Duodenal mucosa (tissue), 2 donors: Measurements from ENCODE around the gene ACYP2.
A peak's percentile ranks its signal among the peaks of the same experiment; 100 is the strongest.
"Not testable (repeated sequence)": the region's sequence is repeated elsewhere in the genome, so short reads cannot be mapped to it uniquely, and the experiment has no call there.

Experiments used
- H3K27ac ChIP-seq: one replicate; pipeline ENCODE4 v1.7.0; 2013; ENCODE audit warnings: low read depth, low read length
- H3K27me3 ChIP-seq, 2 donors: one replicate each; pipeline ENCODE4 v1.7.0; 2013; ENCODE audit warnings: low read length in 2 of 2, control low read depth in 1 of 2; ENCODE audit not compliant: insufficient read depth in 2 of 2, control insufficient read depth in 1 of 2
- H3K36me3 ChIP-seq, 2 donors: one replicate each; pipeline ENCODE4 v1.7.0; 2013; ENCODE audit warnings: low read length in 2 of 2, control low read depth in 1 of 2; ENCODE audit not compliant: insufficient read depth in 2 of 2, control insufficient read depth in 1 of 2
- H3K4me1 ChIP-seq, 2 donors: one replicate each; pipeline ENCODE4 v1.7.0; 2013; ENCODE audit warnings: low read length in 2 of 2, control low read depth in 1 of 2; ENCODE audit not compliant: insufficient read depth in 2 of 2, control insufficient read depth in 1 of 2
- H3K4me3 ChIP-seq, 2 donors: one replicate each; pipeline ENCODE4 v1.7.0; 2013; ENCODE audit warnings: low read length in 2 of 2, low read depth in 1 of 2
- H3K9ac ChIP-seq, 2 donors: one replicate each; pipeline ENCODE4 v1.7.0; 2013; ENCODE audit warnings: low read length in 2 of 2, low read depth in 1 of 2
- H3K9me3 ChIP-seq, 2 donors: one replicate each; pipeline ENCODE4 v1.7.0; 2013; ENCODE audit warnings: low read length in 2 of 2, control low read depth in 1 of 2; ENCODE audit not compliant: control insufficient read depth in 1 of 2

Gene ACYP2

GRCh38 chr2:54109848-54110247 lies 5.6 kb upstream of the ACYP2 start:
- no peaks in the 10 kb centered on the region for H3K36me3 ChIP-seq
- H3K27me3 ChIP-seq, result no peaks in the 10 kb centered on the region
- H3K9ac ChIP-seq, result no peak overlapping the region
- peaks cover 0 to 4% of the 10 kb centered on the region in 2 donors for H3K4me1 ChIP-seq
- no peak overlapping the region for H3K27ac ChIP-seq
- no peaks in the 10 kb centered on the region for H3K9me3 ChIP-seq
- H3K4me3 ChIP-seq, result no peak overlapping the region

GRCh38 chr2:54114479-54114878 lies 936 bp upstream of the ACYP2 start:
- H3K4me1 ChIP-seq, H3K9ac ChIP-seq, H3K9me3 ChIP-seq, H3K27ac ChIP-seq, H3K36me3 ChIP-seq, H3K27me3 ChIP-seq: not testable (repeated sequence)
- H3K4me3 ChIP-seq, result peak overlapping the region in 1 of 2 donors; percentile 91

DNA sequence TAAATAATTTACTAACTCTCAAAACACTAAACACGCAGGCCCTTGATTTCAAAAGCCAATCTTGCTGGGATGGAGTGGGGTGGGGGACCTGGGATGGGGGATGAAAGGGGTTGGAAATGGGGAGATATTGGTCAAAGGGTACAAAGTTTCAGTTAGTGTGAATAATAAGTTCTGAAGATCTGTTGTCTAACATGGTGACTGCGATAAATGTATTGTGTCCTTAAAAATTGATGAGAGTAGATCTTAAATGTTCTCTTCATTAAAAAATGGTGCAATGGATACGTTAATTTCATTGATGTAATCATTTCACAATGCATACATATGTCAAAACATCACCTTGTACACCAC lies 505 bp upstream of the ACYP2 start:
- Histone ChIP-seq H3K27ac (peak overlapping the region; percentile 99), H3K36me3 (no peaks in the 10 kb centered on the region), H3K4me1 (peaks cover 0 to 6% of the 10 kb centered on the region in 2 donors), H3K27me3 (no peaks in the 10 kb centered on the region), H3K9ac (peak overlapping the region; percentile 91 to 98), H3K9me3 (peaks cover 0 to 3% of the 10 kb centered on the region in 2 donors), H3K4me3 (peak overlapping the region; percentile 91 to 92)

DNA sequence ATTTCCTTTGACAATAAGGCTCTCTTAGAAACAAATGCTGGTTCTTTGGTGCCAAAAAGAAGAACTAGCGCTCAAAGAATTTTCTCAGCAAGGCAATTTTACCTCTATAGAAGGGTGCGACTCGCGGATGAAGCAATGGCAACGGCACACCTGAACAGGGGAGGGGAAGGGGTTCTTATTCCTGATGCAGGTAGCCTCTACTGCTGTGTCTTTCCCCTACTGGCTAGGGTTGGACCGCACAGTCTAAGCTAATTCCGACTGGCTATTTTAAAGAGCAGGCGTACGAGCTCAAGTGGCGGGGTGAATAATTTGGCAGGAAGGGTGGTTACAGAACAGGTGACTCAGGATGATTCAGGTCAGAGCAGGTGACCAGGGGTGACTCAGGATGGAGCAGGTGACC lies 1.2 kb downstream of the ACYP2 start:
- H3K27me3 ChIP-seq, H3K36me3 ChIP-seq, H3K4me1 ChIP-seq, H3K9ac ChIP-seq, H3K27ac ChIP-seq, H3K4me3 ChIP-seq: not testable (repeated sequence)
- peaks cover 8 to 12% of the 10 kb centered on the region in 2 donors for H3K9me3 ChIP-seq

DNA sequence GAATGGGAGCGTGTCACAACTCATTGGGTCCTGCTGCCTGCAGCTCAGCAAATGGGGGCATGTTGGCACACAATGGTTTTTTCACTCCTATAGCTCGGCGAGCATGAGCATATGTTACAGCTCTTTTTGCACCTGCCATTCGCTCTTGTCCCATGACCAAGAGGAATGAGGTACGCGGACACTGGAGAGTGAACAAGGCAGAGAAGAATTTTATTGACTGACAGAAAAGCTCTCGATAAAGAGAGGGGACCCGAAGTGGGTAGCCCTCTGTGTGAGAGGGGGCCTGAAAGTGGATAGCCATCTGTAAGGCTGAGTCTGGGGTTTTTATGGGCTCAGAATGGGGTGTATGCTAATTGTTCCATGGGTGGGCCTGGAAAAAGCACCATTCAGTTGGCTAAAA lies 5.5 kb downstream of the ACYP2 start:
- Histone ChIP-seq H3K9ac (no peak overlapping the region), H3K4me3 (no peak overlapping the region), H3K4me1 (no peaks in the 10 kb centered on the region), H3K27me3 (no peaks in the 10 kb centered on the region), H3K36me3 (peaks cover 0 to 4% of the 10 kb centered on the region in 2 donors), H3K27ac (no peak overlapping the region), H3K9me3 (peaks cover 8 to 12% of the 10 kb centered on the region in 2 donors)

GRCh38 chr2:54122171-54122935 lies 6.9 kb downstream of the ACYP2 start:
- peaks cover 8 to 9% of the 10 kb centered on the region in 2 donors for H3K9me3 ChIP-seq
- H3K36me3 ChIP-seq, result peaks cover 0 to 4% of the 10 kb centered on the region in 2 donors
- H3K4me3 ChIP-seq, result no peak overlapping the region
- no peak overlapping the region for H3K9ac ChIP-seq
- no peaks in the 10 kb centered on the region for H3K27me3 ChIP-seq
- H3K27ac ChIP-seq, result no peak overlapping the region
- H3K4me1 ChIP-seq, result no peaks in the 10 kb centered on the region

DNA sequence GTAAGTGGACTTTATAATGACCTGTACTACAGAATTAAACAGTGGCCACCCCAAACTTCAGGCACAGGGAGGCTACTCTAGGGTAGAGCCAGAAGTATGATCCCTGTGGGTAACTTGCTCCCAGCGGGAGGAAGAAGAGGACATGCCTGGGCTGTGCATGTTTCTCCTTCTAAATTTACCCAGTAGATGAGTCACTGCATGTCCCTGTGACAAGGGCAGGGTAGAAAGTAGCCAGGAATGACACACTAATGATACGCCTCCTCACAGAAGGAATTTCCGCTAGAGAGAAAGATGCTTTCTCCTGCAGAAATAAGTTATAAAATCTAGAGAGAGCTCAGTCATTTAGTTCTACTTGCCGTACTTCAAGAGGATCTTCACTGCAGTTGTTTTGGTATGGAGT lies 7.5 kb downstream of the ACYP2 start:
- Histone ChIP-seq H3K27me3 (no peaks in the 10 kb centered on the region), H3K27ac (no peak overlapping the region), H3K9ac (no peak overlapping the region), H3K4me1 (no peaks in the 10 kb centered on the region), H3K9me3 (peaks cover 8 to 9% of the 10 kb centered on the region in 2 donors), H3K36me3 (peaks cover 0 to 4% of the 10 kb centered on the region in 2 donors), H3K4me3 (no peak overlapping the region)

GRCh38 chr2:54127174-54127573 lies 11.8 kb downstream of the ACYP2 start:
- H3K36me3 ChIP-seq, H3K27ac ChIP-seq, H3K4me3 ChIP-seq, H3K9me3 ChIP-seq, H3K9ac ChIP-seq, H3K4me1 ChIP-seq, H3K27me3 ChIP-seq: not testable (repeated sequence)

- Histone ChIP-seq H3K9ac (no peak overlapping the region), H3K27me3 (no peaks in the 10 kb centered on the region), H3K9me3 (no peaks in the 10 kb centered on the region), H3K4me1 (no peaks in the 10 kb centered on the region), H3K36me3 (no peaks in the 10 kb centered on the region), H3K4me3 (no peak overlapping the region), H3K27ac (no peak overlapping the region)
Observed at GRCh38 chr2:54133056-54133455, 17.6 kb downstream of the ACYP2 start.

DNA sequence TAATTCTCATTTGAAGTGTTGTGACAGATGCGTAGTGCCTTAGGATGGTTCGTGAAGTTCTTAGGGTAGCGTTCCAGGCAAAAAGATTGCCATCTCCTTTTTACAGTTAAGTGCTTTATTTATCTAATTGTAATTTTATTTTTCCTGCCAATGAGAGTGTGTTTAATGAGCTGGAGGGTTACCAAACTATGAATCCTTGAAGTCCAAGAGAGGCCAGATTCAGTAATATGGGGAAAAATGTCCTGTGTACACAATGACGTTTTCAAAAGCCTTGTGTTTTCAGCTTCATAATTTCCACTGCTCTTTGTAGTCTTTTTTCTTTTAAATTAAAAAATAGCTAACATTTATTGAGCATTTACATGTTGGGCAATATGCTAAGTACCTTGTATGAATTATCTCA lies 23.8 kb downstream of the ACYP2 start:
- Histone ChIP-seq H3K27ac (no peak overlapping the region), H3K4me3 (no peak overlapping the region), H3K27me3 (no peaks in the 10 kb centered on the region), H3K9me3 (no peaks in the 10 kb centered on the region), H3K36me3 (no peaks in the 10 kb centered on the region), H3K4me1 (no peaks in the 10 kb centered on the region), H3K9ac (no peak overlapping the region)
